ENCODE measurements around the gene CENPV.

- TF ChIP-seq PATZ1 (CRISPR knock-in tag; IDR thresholded peaks at IDR 0.05; ENCODE audit: borderline replicate concordance) (no peak), ARNTL (CRISPR knock-in tag; IDR thresholded peaks at IDR 0.05; ENCODE audit: borderline replicate concordance, low read depth) (no peak), CSRNP3 (CRISPR knock-in tag; IDR thresholded peaks at IDR 0.05) (no peak), TSHZ2 (CRISPR knock-in tag; IDR thresholded peaks at IDR 0.05) (no peak), BACH2 (CRISPR knock-in tag; IDR thresholded peaks at IDR 0.05; ENCODE audit: borderline replicate concordance) (no peak), CREB5 (CRISPR knock-in tag; IDR thresholded peaks at IDR 0.05; ENCODE audit: low read depth) (no peak), TOX (CRISPR knock-in tag; IDR thresholded peaks at IDR 0.05; ENCODE audit: borderline replicate concordance) (no peak), PPARA (CRISPR knock-in tag; IDR thresholded peaks at IDR 0.05; ENCODE audit: borderline replicate concordance) (no peak)
Observed at GRCh38 chr17:16313139-16314090, 39.9 kb downstream of the CENPV start.

Data from SK-N-SH treated with all-trans-retinoic acid at 6 μM for 48 hours (cell line).